ENCODE results near the gene ART3.

Gene ART3

GRCh38 chr4:76153356-76153755 lies 78.8 kb downstream of the ART3 start:
- no peak for DNase-seq

GRCh38 chr4:76155979-76156378 lies 81.5 kb downstream of the ART3 start:
- DNase-seq, result no peak

- DNase-seq, result no peak
These were observed 82.1 kb downstream of the ART3 start for GRCh38 chr4:76156635-76157034.

- DNase-seq, result no peak
These were observed 85.8 kb downstream of the ART3 start for GRCh38 chr4:76160355-76160754.

All from activated CD8-positive, alpha-beta memory T cell treated with anti-CD3 and anti-CD28 coated beads, Interleukin-2, amount 50 U/mL, for 48 hours (primary cell).